SK-N-MC (cell line): ENCODE measurements around the gene RNPS1.

ENCODE experiments used
- DNase-seq: peaks from one replicate; pipeline ENCODE4 v3.0.0-alpha.2; 2011; ENCODE audit warnings: low read depth, low spot score
- H3K27ac ChIP-seq: fragments of 200-600 bp; sonication (generic); 2 replicates; pipeline ENCODE4 v1.5.1; 2016; ENCODE audit warnings: mixed run types
- H3K36me3 ChIP-seq: fragments of 200-600 bp; sonication (generic); 2 replicates; pipeline ENCODE4 v1.6.1; 2017; ENCODE audit warnings: antibody characterized with exemption, low read length, mixed read lengths; ENCODE audit not compliant: insufficient read depth
- H3K4me3 ChIP-seq: fragments of 200-600 bp; sonication (generic); 2 replicates; pipeline ENCODE4 v1.5.1; 2016
- H3K9ac ChIP-seq: fragments of 200-600 bp; sonication (generic); 2 replicates; pipeline ENCODE4 v1.8.0; 2017; ENCODE audit warnings: mixed run types, mixed read lengths; ENCODE audit not compliant: insufficient read length
- H3K9me3 ChIP-seq: fragments of 200-600 bp; sonication (generic); 2 replicates; pipeline ENCODE4 v1.6.1; 2017; ENCODE audit warnings: low read depth, mild to moderate bottlenecking, antibody characterized with exemption, low read length, moderate library complexity, mixed read lengths
- EZH2 ChIP-seq: fragments of 200-600 bp; sonication (generic); IDR thresholded peaks from one replicate; pipeline ENCODE4 v1.6.1; 2017; ENCODE audit warnings: antibody characterized with exemption
- FOXP2 ChIP-seq: optimal IDR thresholded peaks from 2 replicates; pipeline ENCODE3; 2011; ENCODE audit warnings: mild to moderate bottlenecking, moderate library complexity; ENCODE audit not compliant: insufficient read depth; ENCODE audit errors: extremely low read length, control extremely low read depth
- POLR2AphosphoS5 ChIP-seq: IDR thresholded peaks from 2 replicates; pipeline ENCODE4 v1.6.1; 2012; ENCODE audit warnings: mild to moderate bottlenecking, low read depth, low read length, borderline replicate concordance

Gene RNPS1

GRCh38 chr16:2253293-2253692, 14.6 kb downstream of the RNPS1 start:
- no peak for DNase-seq
- TF ChIP-seq EZH2 (no peak), POLR2AphosphoS5 (no peak), FOXP2 (no peak)
- H3K4me3 ChIP-seq: no peak overlapping the region
- no peak overlapping the region for H3K9ac ChIP-seq
- H3K27ac ChIP-seq: no peak overlapping the region
- H3K9me3 ChIP-seq: no peaks in the 10 kb centered on the region
- peaks cover 78% of the 10 kb centered on the region for H3K36me3 ChIP-seq

GRCh38 chr16:2252806-2253148, 15.1 kb downstream of the RNPS1 start:
- TF ChIP-seq EZH2 (no peak), POLR2AphosphoS5 (no peak), FOXP2 (no peak)
- Histone ChIP-seq H3K27ac (no peak overlapping the region), H3K9me3 (no peaks in the 10 kb centered on the region), H3K4me3 (no peak overlapping the region), H3K36me3 (peaks cover 73% of the 10 kb centered on the region), H3K9ac (no peak overlapping the region)
- no peak for DNase-seq

- TF ChIP-seq EZH2: no peak
- TF ChIP-seq POLR2AphosphoS5: peak; percentile 65
- DNase-seq: no peak
- Histone ChIP-seq H3K4me3 (no peak within 1 kb of the TSS), H3K9me3 (no peaks in the 10 kb centered on the region), H3K36me3 (peaks cover 64% of the 10 kb centered on the region), H3K9ac (no peak within 1 kb of the TSS), H3K27ac (peak within 1 kb of the TSS; percentile 31; the same call in 1 of the 2 replicates)
These were observed 16.4 kb downstream of the RNPS1 start, which contains the start of gene ECI1 for GRCh38 chr16:2251296-2252111. ECI1 (minus strand) TSS chr16:2251587; CDS start chr16:2251566, 21 bp downstream.

DNA sequence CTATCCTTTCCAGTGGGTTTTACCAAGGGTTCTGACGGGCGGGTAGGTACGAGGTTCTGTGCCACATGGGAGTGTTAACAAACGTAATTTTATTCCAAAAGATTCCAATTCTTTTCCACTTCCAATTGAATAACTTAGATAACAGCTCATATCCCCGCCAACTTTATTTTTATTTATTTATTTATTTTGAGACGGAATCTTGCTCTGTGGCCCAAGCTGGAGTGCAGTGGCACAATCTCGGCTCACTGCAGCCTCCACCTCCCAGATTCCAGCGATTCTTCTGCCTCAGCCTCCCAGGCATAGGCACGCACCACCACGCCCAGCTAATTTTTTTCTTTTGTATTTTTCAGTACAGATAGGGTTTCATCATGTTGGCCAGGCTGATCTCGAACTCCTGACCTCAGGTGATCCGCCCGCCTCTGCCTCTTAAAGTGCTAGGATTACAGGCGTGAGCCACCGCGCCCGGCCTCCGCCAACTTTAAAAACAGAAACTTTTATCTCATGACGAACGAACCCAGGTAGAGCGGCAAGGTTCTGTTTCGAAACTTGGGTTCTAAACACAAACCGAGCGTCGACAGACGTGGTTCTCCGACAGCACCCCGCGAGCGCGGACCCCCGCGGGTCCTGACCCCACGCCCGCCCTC, 17.2 kb downstream of the RNPS1 start:
- TF ChIP-seq EZH2 (no peak), POLR2AphosphoS5 (no peak), FOXP2 (no peak)
- H3K36me3 ChIP-seq: peaks cover 64% of the 10 kb centered on the region
- peak overlapping the region; percentile 31; the same call in 1 of the 2 replicates for H3K27ac ChIP-seq
- no peaks in the 10 kb centered on the region for H3K9me3 ChIP-seq
- H3K9ac ChIP-seq: no peak overlapping the region
- DNase-seq: no peak
- H3K4me3 ChIP-seq: no peak overlapping the region

- DNase-seq: no peak
- peaks cover 51% of the 10 kb centered on the region for H3K36me3 ChIP-seq
- no peaks in the 10 kb centered on the region for H3K9me3 ChIP-seq
- no peak overlapping the region for H3K27ac ChIP-seq
- no peak overlapping the region for H3K9ac ChIP-seq
- TF ChIP-seq POLR2AphosphoS5: no peak
- no peak for TF ChIP-seq FOXP2
- no peak for TF ChIP-seq EZH2
- H3K4me3 ChIP-seq: no peak overlapping the region
These were observed 21.5 kb downstream of the RNPS1 start for GRCh38 chr16:2246301-2246885.

GRCh38 chr16:2244926-2245795, 22.8 kb downstream of the RNPS1 start:
- no peak for TF ChIP-seq EZH2
- TF ChIP-seq POLR2AphosphoS5: no peak
- TF ChIP-seq FOXP2: no peak
- peaks cover 51% of the 10 kb centered on the region for H3K36me3 ChIP-seq
- no peak for DNase-seq

DNA sequence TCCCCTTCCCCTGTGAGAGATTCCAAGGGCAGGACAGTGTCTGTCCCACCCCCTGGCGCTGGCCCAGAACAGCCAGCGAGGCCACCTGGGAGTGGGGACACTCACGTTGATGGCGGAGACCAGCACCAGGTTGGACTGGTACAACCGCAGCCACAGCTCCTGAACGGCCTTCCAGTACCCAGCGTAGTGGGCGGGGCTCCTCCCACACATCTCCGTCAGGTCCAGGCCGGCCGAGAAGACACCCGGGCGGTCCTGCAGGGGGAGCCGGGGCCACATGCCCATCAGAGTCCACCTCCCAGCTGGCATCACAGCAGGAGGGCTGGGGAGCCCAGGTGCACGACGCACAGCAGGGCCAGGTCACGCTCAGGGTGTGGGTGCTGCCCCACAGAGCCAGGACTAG, 23.6 kb downstream of the RNPS1 start:
- no peak for DNase-seq
- H3K9me3 ChIP-seq: no peaks in the 10 kb centered on the region

More at GRCh38 chr16:2244926-2245795, 22.8 kb downstream of the RNPS1 start:
- H3K4me3 ChIP-seq: no peak overlapping the region
- H3K9me3 ChIP-seq: no peaks in the 10 kb centered on the region
- H3K27ac ChIP-seq: no peak overlapping the region
- no peak overlapping the region for H3K9ac ChIP-seq

GRCh38 chr16:2243781-2244180, 24.1 kb downstream of the RNPS1 start:
- H3K9me3 ChIP-seq: no peaks in the 10 kb centered on the region
- no peak overlapping the region for H3K4me3 ChIP-seq
- TF ChIP-seq EZH2 (no peak), POLR2AphosphoS5 (no peak), FOXP2 (no peak)
- no peak overlapping the region for H3K9ac ChIP-seq
- H3K36me3 ChIP-seq: peaks cover 46% of the 10 kb centered on the region; the same call in 1 of the 2 replicates
- no peak for DNase-seq
- no peak overlapping the region for H3K27ac ChIP-seq

More for the DNA sequence above, 23.6 kb downstream of the RNPS1 start:
- H3K9ac ChIP-seq: no peak overlapping the region
- no peak overlapping the region for H3K27ac ChIP-seq
- H3K36me3 ChIP-seq: peaks cover 49% of the 10 kb centered on the region
- TF ChIP-seq FOXP2 (no peak), POLR2AphosphoS5 (no peak), EZH2 (no peak)
- no peak overlapping the region for H3K4me3 ChIP-seq
